SU-DHL-6 (cell line): Measurements from ENCODE around the gene FAM53B.

Experiments used
- H2AFZ ChIP-seq: fragments of 200-600 bp; sonication (generic); 2 replicates; pipeline ENCODE4 v1.6.1; 2014; ENCODE audit warnings: low read depth, mild to moderate bottlenecking, moderate library complexity, mixed read lengths, antibody characterized with exemption, low read length; ENCODE audit not compliant: severe bottlenecking
- H3F3A ChIP-seq: fragments of 200-600 bp; shearing (Covaris generic); 2 replicates; pipeline ENCODE4 v1.6.0; 2016; ENCODE audit warnings: antibody characterized with exemption, mild to moderate bottlenecking; ENCODE audit not compliant: insufficient read depth
- H3K27ac ChIP-seq: fragments of 200-600 bp; sonication (generic); 2 replicates; pipeline ENCODE4 v1.5.1; 2016; ENCODE audit warnings: low read depth, mild to moderate bottlenecking, low read length, moderate library complexity, mixed read lengths
- H3K27me3 ChIP-seq: fragments of 200-600 bp; sonication (generic), shearing (Covaris generic); 2 replicates; pipeline ENCODE4 v1.6.0; 2014; ENCODE audit warnings: mild to moderate bottlenecking, low read length
- H3K36me3 ChIP-seq: fragments of 200-600 bp; sonication (generic); 2 replicates; pipeline ENCODE4 v1.6.1; 2014; ENCODE audit warnings: mild to moderate bottlenecking, low read length, mixed read lengths
- H3K4me2 ChIP-seq: fragments of 300-600, 200-600 bp; shearing (Covaris generic), sonication (generic); 2 replicates; pipeline ENCODE4 v1.6.0; 2014; ENCODE audit warnings: low read length, low read depth, mild to moderate bottlenecking; ENCODE audit not compliant: poor library complexity, severe bottlenecking
- H3K4me3 ChIP-seq: fragments of 200-600 bp; sonication (generic); 2 replicates; pipeline ENCODE4 v1.5.1; 2014; ENCODE audit warnings: antibody characterized with exemption, low read length, mild to moderate bottlenecking, mixed read lengths; ENCODE audit not compliant: insufficient read depth, poor library complexity, severe bottlenecking
- H3K79me2 ChIP-seq: fragments of 200-600 bp; sonication (generic); 2 replicates; pipeline ENCODE4 v1.6.1; 2014; ENCODE audit warnings: mild to moderate bottlenecking, low read length, moderate library complexity; ENCODE audit not compliant: insufficient read depth
- H3K9ac ChIP-seq: fragments of 200-600 bp; sonication (generic); 2 replicates; pipeline ENCODE4 v1.7.0; 2014; ENCODE audit warnings: mild to moderate bottlenecking, low read length
- H3K9me2 ChIP-seq: fragments of 200-600 bp; sonication (generic); replicated peaks from 2 replicates; pipeline ENCODE4 v1.6.1; 2014; ENCODE audit warnings: low read length; ENCODE audit not compliant: insufficient read depth
- H3K9me3 ChIP-seq: fragments of 200-600 bp; sonication (generic); 2 replicates; pipeline ENCODE4 v1.6.1; 2014; ENCODE audit warnings: low read length, mixed read lengths; ENCODE audit not compliant: insufficient read depth
- H4K20me1 ChIP-seq: fragments of 200-600 bp; sonication (generic); 2 replicates; pipeline ENCODE4 v1.6.1; 2014; ENCODE audit warnings: low read depth, mild to moderate bottlenecking, antibody characterized with exemption, low read length, moderate library complexity, mixed read lengths
- EZH2phosphoT487 ChIP-seq: fragments of 200-600 bp; sonication (generic), shearing (Covaris generic); conservative IDR thresholded peaks from 2 replicates; pipeline ENCODE4 v1.6.1; 2018; ENCODE audit warnings: mild to moderate bottlenecking, antibody characterized with exemption, low read length, moderate library complexity, mixed read lengths
- TF ChIP-seq, protein P1 (sequence below): fragments of 200-600 bp; sonication (generic); IDR thresholded peaks from one replicate; pipeline ENCODE4 v1.5.1; 2017; ENCODE audit warnings: antibody characterized with exemption, mild to moderate bottlenecking, low read length, moderate library complexity; ENCODE audit not compliant: insufficient read depth, poor library complexity, severe bottlenecking

The FAM53B gene

DNA sequence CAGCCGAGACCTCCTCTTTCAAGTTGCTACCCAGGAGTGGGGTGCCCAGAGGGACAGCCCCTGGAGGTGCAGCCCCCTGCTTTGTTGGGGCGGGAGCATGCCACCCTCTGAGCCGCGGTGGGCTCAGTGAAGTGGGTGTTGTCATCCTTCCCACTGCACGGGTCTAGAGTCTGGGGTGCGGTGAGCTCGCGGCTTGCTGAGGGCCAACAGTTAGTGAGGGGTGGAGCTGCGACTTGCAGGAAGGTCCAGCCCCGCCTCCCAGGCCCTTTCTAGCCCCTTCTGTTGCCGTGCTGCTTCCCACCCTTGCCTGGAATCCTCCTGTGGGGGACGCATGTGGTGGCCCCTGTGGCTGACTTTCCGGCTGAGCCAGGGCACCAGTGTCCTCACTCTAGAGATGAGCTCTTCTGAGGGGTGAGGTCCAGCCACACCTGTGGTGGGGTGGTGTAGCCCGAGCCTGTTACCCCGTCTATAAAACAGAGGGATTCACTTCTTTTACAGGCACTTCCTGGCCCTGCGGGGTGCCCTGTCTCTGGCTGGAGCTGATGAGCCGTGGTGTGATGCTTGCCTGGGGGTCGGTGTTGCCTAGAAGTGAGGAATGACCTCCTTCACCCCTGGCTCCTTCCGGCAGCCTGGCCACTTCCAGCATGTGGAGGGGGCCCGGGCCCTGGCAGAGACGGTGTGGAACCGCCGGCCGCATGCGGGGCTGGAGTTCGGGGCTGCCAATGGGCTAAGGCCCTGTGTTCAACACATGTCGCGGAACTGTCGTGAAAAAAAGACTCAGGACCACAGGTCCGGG is 127.9 kb downstream of the FAM53B start:
- no peaks in the 10 kb centered on the region for H3K27me3 ChIP-seq
- no peaks in the 10 kb centered on the region for H4K20me1 ChIP-seq
- no peaks in the 10 kb centered on the region for H3K9me3 ChIP-seq
- no peaks in the 10 kb centered on the region for H3K9me2 ChIP-seq
- peak overlapping the region; percentile 99 for H3K27ac ChIP-seq
- peaks cover 77% of the 10 kb centered on the region for H3F3A ChIP-seq
- H3K4me2 ChIP-seq = peak overlapping the region; percentile 11
- H3K9ac ChIP-seq = peak overlapping the region; percentile 70; the same call in 1 of the 2 replicates
- H3K4me3 ChIP-seq = no peak overlapping the region
- H3K36me3 ChIP-seq = no peaks in the 10 kb centered on the region
- H3K79me2 ChIP-seq = peaks cover 9% of the 10 kb centered on the region
- H2AFZ ChIP-seq = no peak overlapping the region
- TF ChIP-seq EZH2phosphoT487 = no peak
- TF ChIP-seq, protein P1, sequence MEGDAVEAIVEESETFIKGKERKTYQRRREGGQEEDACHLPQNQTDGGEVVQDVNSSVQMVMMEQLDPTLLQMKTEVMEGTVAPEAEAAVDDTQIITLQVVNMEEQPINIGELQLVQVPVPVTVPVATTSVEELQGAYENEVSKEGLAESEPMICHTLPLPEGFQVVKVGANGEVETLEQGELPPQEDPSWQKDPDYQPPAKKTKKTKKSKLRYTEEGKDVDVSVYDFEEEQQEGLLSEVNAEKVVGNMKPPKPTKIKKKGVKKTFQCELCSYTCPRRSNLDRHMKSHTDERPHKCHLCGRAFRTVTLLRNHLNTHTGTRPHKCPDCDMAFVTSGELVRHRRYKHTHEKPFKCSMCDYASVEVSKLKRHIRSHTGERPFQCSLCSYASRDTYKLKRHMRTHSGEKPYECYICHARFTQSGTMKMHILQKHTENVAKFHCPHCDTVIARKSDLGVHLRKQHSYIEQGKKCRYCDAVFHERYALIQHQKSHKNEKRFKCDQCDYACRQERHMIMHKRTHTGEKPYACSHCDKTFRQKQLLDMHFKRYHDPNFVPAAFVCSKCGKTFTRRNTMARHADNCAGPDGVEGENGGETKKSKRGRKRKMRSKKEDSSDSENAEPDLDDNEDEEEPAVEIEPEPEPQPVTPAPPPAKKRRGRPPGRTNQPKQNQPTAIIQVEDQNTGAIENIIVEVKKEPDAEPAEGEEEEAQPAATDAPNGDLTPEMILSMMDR = no peak

DNA sequence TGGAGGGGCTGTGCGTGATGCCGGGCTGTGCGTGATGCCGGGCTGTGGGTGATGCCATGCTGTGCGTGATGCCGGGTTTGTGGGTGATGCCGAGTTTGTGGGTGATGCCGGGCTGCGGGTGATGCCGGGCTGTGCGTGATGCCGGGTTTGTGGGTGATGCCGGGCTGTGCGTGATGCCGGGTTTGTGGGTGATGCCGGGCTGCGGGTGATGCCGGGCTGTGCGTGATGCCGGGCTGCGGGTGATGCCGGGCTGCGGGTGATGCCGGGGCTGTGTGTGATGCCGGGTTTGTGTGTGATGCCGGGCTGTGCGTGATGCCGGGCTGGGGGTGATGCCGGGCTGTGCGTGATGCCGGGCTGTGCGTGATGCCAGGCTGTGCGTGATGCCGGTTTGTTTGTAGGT is 128.9 kb downstream of the FAM53B start:
- TF ChIP-seq, protein P1 = no peak
- TF ChIP-seq EZH2phosphoT487 = no peak
- Histone ChIP-seq H3K36me3 (no peaks in the 10 kb centered on the region), H3K9ac (no peak overlapping the region), H3K9me2 (no peaks in the 10 kb centered on the region), H3K9me3 (no peaks in the 10 kb centered on the region), H2AFZ (no peak overlapping the region), H4K20me1 (no peaks in the 10 kb centered on the region), H3K79me2 (no peaks in the 10 kb centered on the region; the same call in 1 of the 2 replicates), H3K27me3 (no peaks in the 10 kb centered on the region), H3K4me3 (no peak overlapping the region), H3K4me2 (no peak overlapping the region), H3F3A (peaks cover 67% of the 10 kb centered on the region), H3K27ac (peak overlapping the region; percentile 99)

DNA sequence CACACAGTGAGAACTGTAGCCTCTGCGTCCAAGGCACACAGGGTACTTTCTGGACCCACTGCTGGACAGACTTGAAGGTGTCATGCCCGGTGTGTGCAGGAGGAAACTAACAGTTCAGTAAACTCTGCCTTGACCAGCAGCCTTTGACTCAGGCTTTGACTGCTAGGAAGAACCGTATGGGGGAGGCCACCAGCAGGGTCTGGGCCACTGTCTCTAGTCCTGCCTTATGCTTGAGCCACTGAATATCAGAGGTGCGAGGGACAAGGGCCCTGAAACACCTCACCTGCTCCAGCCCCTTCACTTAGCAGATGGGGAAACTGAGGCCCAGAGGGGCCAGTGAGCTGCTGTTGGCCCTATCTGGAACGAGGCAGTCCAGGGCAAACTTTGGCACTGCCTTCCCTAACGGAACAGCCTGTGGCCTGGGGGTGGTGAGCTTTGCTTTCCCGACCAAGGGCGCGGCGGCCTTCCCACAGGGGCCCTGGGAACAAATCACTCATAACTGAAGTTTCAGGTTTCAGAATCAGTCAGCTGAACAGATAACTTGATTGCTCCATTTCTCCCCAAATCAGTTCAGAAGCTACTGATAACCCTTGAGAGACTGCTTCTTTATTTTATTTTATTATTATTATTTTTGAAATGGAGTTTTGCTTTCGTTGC is 130.0 kb downstream of the FAM53B start:
- H3K36me3 ChIP-seq = no peaks in the 10 kb centered on the region
- peak overlapping the region; percentile 99 for H3K27ac ChIP-seq

More for the DNA sequence above, 130.0 kb downstream of the FAM53B start:
- H3K27me3 ChIP-seq = no peaks in the 10 kb centered on the region
- H4K20me1 ChIP-seq = no peaks in the 10 kb centered on the region
- no peak for TF ChIP-seq EZH2phosphoT487
- TF ChIP-seq, protein P1 = no peak
- H3K9me2 ChIP-seq = no peaks in the 10 kb centered on the region
- peak overlapping the region; percentile 72 for H3K4me2 ChIP-seq
- no peaks in the 10 kb centered on the region; the same call in 1 of the 2 replicates for H3K79me2 ChIP-seq
- peaks cover 61% of the 10 kb centered on the region for H3F3A ChIP-seq
- H2AFZ ChIP-seq = no peak overlapping the region
- H3K9ac ChIP-seq = peak overlapping the region; percentile 63
- no peaks in the 10 kb centered on the region for H3K9me3 ChIP-seq
- no peak overlapping the region for H3K4me3 ChIP-seq
